NB4 (cell line): ENCODE results near the gene TNFAIP8.
A peak's percentile ranks its signal among the peaks of the same experiment; 100 is the strongest.
"Not testable (repeated sequence)": the region's sequence is repeated elsewhere in the genome, so short reads cannot be mapped to it uniquely, and the experiment has no call there.

ENCODE experiments used
- DNase-seq: peaks from one replicate; pipeline ENCODE4 v3.0.0; 2010; ENCODE audit warnings: low read depth
- H3K4me3 ChIP-seq: one replicate; pipeline ENCODE4 v1.5.1; 2011; ENCODE audit warnings: mild to moderate bottlenecking, low read depth, low read length, moderate library complexity
- CTCF ChIP-seq: IDR thresholded peaks from one replicate; pipeline ENCODE4 v1.5.1; 2012; ENCODE audit warnings: low read depth, low read length
- MAX ChIP-seq: IDR thresholded peaks from 2 replicates; pipeline ENCODE4 v1.6.1; 2011; ENCODE audit warnings: low read depth, low read length
- MYC ChIP-seq: IDR thresholded peaks from 2 replicates; pipeline ENCODE4 v1.6.1; 2011; ENCODE audit warnings: low read depth, low read length
- POLR2A ChIP-seq: IDR thresholded peaks from 2 replicates; pipeline ENCODE4 v1.6.1; 2011; ENCODE audit warnings: mild to moderate bottlenecking; ENCODE audit not compliant: insufficient read length; ENCODE audit errors: extremely low read depth

TNFAIP8 gene

GRCh38 chr5:119427060-119427459 lies 71.2 kb downstream of the TNFAIP8 start:
- TF ChIP-seq POLR2A (no peak), CTCF (no peak), MYC (no peak), MAX (no peak)
- H3K4me3 ChIP-seq = no peak overlapping the region
- no peak for DNase-seq

GRCh38 chr5:119427596-119427995 lies 71.8 kb downstream of the TNFAIP8 start:
- peak; percentile 37 for DNase-seq
- H3K4me3 ChIP-seq = not testable (repeated sequence)

GRCh38 chr5:119428166-119428565 lies 72.3 kb downstream of the TNFAIP8 start:
- not testable (repeated sequence) for DNase-seq, H3K4me3 ChIP-seq

GRCh38 chr5:119428574-119428973 lies 72.8 kb downstream of the TNFAIP8 start:
- not testable (repeated sequence) for DNase-seq, H3K4me3 ChIP-seq

GRCh38 chr5:119432674-119433237 lies 76.9 kb downstream of the TNFAIP8 start:
- H3K4me3 ChIP-seq, DNase-seq: not testable (repeated sequence)

GRCh38 chr5:119435436-119436132 lies 79.8 kb downstream of the TNFAIP8 start:
- peak; percentile 82 for DNase-seq
- no peak for TF ChIP-seq POLR2A
- peak; percentile 66 for TF ChIP-seq CTCF
- no peak for TF ChIP-seq MYC
- no peak for TF ChIP-seq MAX

GRCh38 chr5:119437785-119438586 lies 82.2 kb downstream of the TNFAIP8 start:
- DNase-seq, H3K4me3 ChIP-seq: not testable (repeated sequence)

More at GRCh38 chr5:119435436-119436132, 79.8 kb downstream of the TNFAIP8 start:
- no peak overlapping the region for H3K4me3 ChIP-seq

GRCh38 chr5:119438587-119438917 lies 82.7 kb downstream of the TNFAIP8 start:
- peak; percentile 70 for DNase-seq
- H3K4me3 ChIP-seq = not testable (repeated sequence)

- H3K4me3 ChIP-seq = peak overlapping the region; percentile 21
- peak; percentile 15 for DNase-seq
- TF ChIP-seq MYC (no peak), POLR2A (no peak), MAX (no peak), CTCF (no peak)
These were observed 83.4 kb downstream of the TNFAIP8 start for GRCh38 chr5:119439140-119439631.

- not testable (repeated sequence) for H3K4me3 ChIP-seq
These were observed 83.8 kb downstream of the TNFAIP8 start for GRCh38 chr5:119439632-119440031.

GRCh38 chr5:119444643-119445042 lies 88.8 kb downstream of the TNFAIP8 start:
- not testable (repeated sequence) for H3K4me3 ChIP-seq, DNase-seq

More at GRCh38 chr5:119439632-119440031, 83.8 kb downstream of the TNFAIP8 start:
- not testable (repeated sequence) for DNase-seq
